Cortex of kidney (tissue), 1 donor: ENCODE data around the gene HADHB.
A peak's percentile ranks its signal among the peaks of the same experiment; 100 is the strongest.

Experiments
- DNase-seq: peaks from one replicate; lab custom pipeline; 2025; lab: John Stamatoyannopoulos, UW

HADHB gene

DNA sequence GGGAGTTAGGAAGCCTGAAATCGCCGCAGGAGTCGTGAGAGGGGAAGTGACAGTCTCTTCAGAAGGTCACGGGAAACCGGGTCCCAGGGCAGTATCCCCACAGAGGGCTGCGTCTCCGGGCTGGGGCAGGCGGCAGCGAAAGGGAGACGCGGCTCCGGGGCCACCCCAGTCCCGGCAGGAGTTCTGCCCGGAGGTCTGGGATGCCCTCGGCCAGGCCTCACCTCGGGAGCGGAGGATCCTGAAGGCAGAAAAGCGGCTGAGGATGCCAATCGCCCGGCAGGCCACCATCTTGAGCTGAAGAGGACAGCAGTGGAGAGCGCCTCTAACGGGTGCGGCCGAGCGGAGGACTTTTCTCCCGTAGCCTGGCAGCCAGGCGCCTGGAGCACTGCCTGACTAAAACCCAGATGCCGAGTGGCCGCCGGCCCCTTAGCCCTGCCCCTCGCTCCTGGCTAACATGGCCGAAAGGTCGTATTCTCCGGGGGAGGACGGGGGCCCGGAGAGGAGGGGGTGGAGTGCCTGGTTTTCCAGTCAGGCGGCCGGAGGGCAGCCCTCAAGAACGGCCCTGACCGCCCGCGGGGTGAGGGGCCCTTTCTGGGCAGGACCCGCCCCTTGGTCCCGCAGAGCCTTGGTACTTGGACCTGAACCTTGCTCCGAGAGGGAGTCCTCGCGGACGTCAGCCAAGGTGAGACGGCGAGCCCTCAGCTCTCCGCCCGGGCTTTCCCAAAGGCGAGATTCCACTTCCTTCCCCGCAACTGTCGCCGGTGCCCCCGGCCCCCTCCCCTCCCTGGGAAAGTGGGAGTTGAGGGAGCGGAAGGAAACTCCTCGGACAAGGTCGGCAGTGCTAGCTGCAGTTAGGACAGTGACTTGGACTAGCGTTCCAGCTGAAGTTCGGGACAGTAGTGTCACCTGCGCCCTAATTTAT is at the start of gene HADHB, which contains the start of gene HADHA:
Gene HADHB, plus strand, starts transcription at position 631 of the 922 bp plus-strand sequence. CDS start 9,316 bp downstream, outside the sequence.
Gene HADHA, minus strand, starts transcription at position 324 of the 922 bp plus-strand sequence. Its CDS starts 36 bp downstream, at position 288.
- DNase-seq, result peak; percentile 77

DNA sequence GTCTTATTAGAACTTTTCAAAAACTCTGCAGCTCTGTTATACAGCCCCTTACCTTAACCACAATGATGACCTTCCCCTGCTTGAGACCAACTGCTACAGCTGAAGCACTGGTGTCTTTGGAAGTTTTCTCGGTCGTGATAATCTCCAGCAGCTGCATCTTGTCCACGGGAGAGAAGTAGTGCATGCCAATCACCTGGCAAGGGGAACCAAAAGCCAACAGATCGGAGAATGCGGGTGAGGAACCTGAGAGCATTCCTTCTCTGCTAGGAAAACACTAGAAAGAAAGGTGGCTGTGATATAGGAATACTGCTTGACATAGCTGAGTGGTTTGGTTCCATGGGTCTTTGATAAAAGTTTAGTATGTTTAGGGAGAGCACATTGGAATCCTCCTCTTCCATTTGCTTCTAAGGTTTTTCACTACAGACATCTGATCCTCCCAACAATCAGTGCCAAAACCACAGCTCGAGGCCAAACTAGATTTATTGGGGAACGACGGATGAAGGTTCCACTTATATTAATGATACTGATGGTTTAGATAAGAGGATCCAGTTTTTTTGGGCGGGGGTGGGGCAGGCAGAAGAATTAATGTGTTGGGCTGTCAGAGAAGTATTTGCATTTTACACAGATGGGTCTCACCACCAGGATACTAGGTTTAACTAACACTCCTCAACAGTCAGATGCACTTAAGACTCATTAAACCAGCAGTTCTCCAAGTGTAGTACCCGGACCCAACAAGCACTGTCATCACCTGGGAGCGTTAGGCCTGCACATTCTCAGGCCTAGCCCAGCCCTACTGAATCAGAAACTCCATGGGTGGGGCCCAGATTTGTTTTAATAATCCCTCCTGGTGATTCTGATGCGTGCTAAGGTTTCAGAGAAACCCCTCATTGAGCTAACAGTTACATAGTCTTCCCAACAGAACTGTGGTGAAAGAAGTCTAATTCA is 49.4 kb upstream of the HADHB start:
- DNase-seq, result no peak

- no peak for DNase-seq
Observed at GRCh38 chr2:26196683-26197418, 47.9 kb upstream of the HADHB start.

DNA sequence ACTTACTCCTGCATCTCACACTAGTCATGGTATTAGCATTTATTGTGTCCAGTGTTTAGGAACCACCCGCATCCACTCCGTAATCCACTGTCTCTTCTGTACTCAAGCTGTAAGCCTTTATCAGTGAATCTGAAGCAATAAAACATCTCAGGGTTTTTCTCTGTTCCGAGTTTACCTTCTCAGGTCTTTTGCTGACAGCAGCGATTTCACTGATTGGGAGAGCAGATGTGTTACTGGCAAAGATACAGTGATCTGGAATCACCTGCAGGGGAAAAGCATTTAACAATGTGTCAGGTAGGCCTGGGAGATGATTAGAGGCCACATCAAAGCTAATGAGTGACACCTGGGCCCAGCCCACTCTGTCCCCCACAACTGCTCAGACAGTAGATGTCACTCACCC is 47.2 kb upstream of the HADHB start:
- no peak for DNase-seq

DNA sequence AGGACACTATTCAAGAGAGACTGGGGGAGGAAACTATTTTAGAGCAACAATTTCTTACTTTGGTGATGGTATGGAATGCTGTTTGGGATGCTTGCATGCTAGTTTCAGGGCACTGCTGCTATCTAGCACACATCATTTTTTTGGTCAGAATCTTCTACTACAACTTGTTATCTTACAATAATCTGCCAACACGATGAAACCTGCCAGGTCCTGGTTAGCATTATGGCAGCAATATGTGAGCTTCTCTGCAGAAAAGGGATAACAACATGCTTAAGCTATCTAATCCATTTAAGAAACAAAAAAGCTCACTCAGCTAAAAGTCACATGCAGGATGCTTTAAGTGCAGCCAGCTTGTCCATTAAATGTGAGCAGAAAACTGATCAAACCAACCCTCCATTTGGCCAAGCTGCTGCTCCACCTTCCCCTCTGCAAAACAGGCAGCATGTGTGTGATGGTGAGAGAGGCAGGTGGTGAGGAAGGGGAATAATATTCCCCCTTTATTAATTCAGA is 41.7 kb upstream of the HADHB start:
- DNase-seq, result no peak

GRCh38 chr2:26203906-26204305 is 40.8 kb upstream of the HADHB start:
- DNase-seq, result no peak

- DNase-seq, result no peak
Observed at GRCh38 chr2:26212011-26212410, 32.7 kb upstream of the HADHB start.

GRCh38 chr2:26214759-26215158 is 30.0 kb upstream of the HADHB start:
- DNase-seq, result no peak

- no peak for DNase-seq
Observed at GRCh38 chr2:26215833-26216232, 28.9 kb upstream of the HADHB start.

- no peak for DNase-seq
Observed at GRCh38 chr2:26216587-26216986, 28.2 kb upstream of the HADHB start.

GRCh38 chr2:26217720-26218119 is 27.0 kb upstream of the HADHB start:
- no peak for DNase-seq

- no peak for DNase-seq
Observed at GRCh38 chr2:26223018-26223417, 21.7 kb upstream of the HADHB start.

DNA sequence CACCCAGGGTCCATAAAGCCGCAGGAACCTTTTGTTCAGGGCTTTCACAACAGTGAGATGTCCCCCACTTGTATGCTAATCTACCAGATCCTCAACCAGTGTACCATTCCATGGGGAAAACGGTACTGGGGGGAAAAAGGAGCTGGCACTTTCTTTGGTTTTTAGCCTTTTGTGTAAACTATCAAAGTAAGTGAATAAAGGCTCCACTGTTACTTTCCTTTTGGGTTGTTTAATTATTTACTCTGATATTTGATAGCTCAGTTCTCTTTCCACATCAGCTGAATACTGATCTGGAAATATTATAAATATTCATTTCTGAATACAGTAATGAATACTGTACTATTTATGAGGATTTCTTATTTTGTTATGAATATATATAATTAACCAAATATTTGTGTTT is 20.6 kb upstream of the HADHB start:
- no peak for DNase-seq

DNA sequence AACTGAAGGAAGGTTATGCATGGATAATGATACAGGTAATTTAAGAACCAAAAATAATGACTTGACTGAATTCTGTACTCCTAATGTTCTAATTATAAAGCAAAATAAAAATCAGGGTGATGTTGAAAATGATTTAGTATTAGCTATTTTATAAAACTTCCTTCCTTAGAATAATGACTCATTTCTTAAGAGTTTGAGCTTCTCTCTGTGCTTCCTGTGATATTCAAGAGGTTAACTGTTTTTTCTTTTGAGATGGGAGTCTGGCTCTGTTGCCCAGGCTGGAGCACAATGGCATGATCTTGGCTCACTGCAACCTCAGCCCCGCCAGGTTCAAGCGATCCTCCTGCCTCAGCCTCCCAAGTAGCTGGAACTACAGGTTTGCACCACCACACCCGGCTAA is 15.1 kb upstream of the HADHB start:
- DNase-seq, result no peak

GRCh38 chr2:26230806-26231205 is 13.9 kb upstream of the HADHB start:
- DNase-seq, result no peak

GRCh38 chr2:26235089-26235488 is 9.7 kb upstream of the HADHB start:
- no peak for DNase-seq

DNA sequence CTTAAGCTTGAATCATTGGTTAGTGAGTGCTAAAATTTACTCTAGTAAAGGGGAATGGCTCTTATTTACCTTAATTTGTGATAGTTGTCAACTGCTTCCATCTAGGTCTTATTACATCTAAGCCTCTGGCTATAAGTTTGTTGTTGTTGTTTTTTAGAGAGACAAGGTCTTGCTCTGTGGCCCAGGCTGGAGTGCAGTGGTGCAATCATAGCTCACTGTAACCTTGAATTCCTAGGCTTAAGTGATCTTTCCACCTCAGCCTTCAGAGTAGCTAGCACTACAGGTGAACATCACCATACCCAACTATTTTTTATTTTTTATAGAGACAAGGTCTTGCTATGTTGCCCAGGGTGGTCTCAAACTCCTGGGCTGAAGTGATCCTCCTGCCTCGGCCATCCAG is 6.9 kb upstream of the HADHB start:
- no peak for DNase-seq

DNA sequence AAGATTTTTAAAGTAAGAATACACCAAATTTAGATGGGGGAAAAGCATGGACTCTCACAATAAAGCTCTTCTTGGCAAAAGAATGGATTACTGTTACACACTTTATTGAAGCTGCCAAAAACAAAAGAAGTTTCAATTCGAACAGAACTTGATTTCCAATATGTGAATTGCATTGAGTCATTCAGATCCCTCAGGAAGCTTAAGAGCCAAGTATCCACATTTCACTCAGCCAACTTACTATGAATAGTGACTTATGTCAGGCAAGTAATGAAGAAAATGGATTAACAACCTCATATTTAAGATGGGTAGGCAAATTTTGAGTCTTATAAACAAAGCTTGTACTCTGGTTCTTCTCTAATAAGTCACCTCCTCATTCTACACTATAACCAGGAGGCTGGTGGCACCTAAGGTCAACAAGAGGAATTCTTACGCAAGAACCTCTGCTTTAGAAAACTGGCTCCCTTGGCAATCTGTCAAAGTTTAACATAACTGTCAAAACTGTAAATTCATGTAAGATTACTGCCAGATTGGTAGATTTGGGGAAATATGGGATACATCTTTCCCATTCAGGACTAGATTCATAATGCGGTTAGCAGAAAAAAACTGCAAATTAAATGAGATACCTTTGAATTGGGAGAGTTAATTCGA is 6.3 kb upstream of the HADHB start:
- no peak for DNase-seq

DNA sequence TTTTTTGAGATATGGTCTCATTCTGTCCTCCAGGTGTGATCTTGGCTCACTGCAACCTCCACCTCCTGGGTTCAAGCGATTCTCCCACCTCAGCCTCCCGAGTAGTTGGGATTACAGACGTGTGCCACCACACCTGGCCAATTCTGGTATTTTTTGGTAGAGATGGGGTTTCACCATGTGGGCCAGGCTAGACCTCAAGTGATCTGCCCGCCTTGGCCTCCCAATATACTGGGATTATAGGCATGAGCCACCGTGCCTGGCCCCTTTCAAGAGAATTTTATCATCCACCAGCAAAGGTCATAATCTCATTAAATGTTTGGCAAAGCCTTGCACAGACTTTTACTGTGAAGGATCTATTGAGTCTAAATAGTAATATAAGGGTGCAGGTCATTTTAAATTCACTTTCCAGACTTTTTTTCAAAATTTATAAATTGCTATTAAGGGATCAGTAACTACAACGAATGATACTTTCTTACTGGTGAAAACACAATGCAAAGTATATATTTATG is 2.8 kb upstream of the HADHB start:
- DNase-seq, result no peak

- no peak for DNase-seq
Observed at GRCh38 chr2:26243470-26244308, 1.1 kb upstream of the HADHB start.
